ENCODE results near the gene TSEN54. TPM values are rescaled to one million over a fixed set of nuclear protein-coding genes. Genes with fewer than 3 reads are reported as not detected.

The TSEN54 gene
- total and polyA plus RNA-seq, 2 experiments from 2014 or later, result 45.9 to 62.5 TPM

GRCh38 chr17:75542728-75543336, 26.5 kb downstream of the TSEN54 start:
- H3K36me3 ChIP-seq (ENCODE audit: insufficient read depth), result no peaks in the 10 kb centered on the region
- no peaks in the 10 kb centered on the region for H3K4me1 ChIP-seq (ENCODE audit: insufficient read depth)
- H3K27me3 ChIP-seq (ENCODE audit: insufficient read depth), result no peaks in the 10 kb centered on the region
- no peak for TF ChIP-seq ZNF462 (CRISPR knock-in tag; IDR thresholded peaks at IDR 0.05)
- TF ChIP-seq CREB1 (CRISPR knock-in tag; IDR thresholded peaks at IDR 0.05; ENCODE audit: low read depth), result no peak
- no peak for TF ChIP-seq ZNF114 (CRISPR knock-in tag; IDR thresholded peaks at IDR 0.05)
- no peak for TF ChIP-seq POLR2AphosphoS5 (IDR thresholded peaks at IDR 0.05; ENCODE audit: low read depth)
- no peak for TF ChIP-seq EZH2phosphoT487 (IDR thresholded peaks at IDR 0.05; ENCODE audit: unreplicated experiment)
- H3K27me3 Mint-ChIP-seq (ENCODE audit: insufficient read depth, low read depth, poor library complexity), result peaks cover 7% of the 10 kb centered on the region
- DNase-seq (ENCODE audit: low spot score) (no peak), ATAC-seq (no peak)
- H3K4me1 Mint-ChIP-seq, result peaks cover 29% of the 10 kb centered on the region
- H3K9me2 ChIP-seq (ENCODE audit: insufficient read depth), result no peaks in the 10 kb centered on the region
- H3K27ac Mint-ChIP-seq, result no peak overlapping the region
- no peak overlapping the region for H3K27ac ChIP-seq (ENCODE audit: low read depth)
- no peak overlapping the region for H2AFZ ChIP-seq
- H3K79me2 ChIP-seq (replicated peaks; ENCODE audit: insufficient read depth), result no peaks in the 10 kb centered on the region
- no peaks in the 10 kb centered on the region for H3K36me3 Mint-ChIP-seq (ENCODE audit: low read depth)
- no peak overlapping the region for H3K4me3 ChIP-seq
- peaks cover 6% of the 10 kb centered on the region; the same call in 1 of the 2 replicates for H4K20me1 ChIP-seq (replicated peaks; ENCODE audit: insufficient read depth)
- H3K4me3 Mint-ChIP-seq, result no peak overlapping the region
- H3K4me2 ChIP-seq, result no peak overlapping the region
- no peaks in the 10 kb centered on the region for H3K9me3 Mint-ChIP-seq
- no peaks in the 10 kb centered on the region for H3F3A ChIP-seq (replicated peaks; ENCODE audit: low read depth)

- ATAC-seq, result no peak
- no peaks in the 10 kb centered on the region for H3K9me3 Mint-ChIP-seq
- H3K4me1 Mint-ChIP-seq, result peaks cover 29% of the 10 kb centered on the region
- DNase-seq (ENCODE audit: low spot score), result no peak
- H3K4me3 ChIP-seq, result no peak overlapping the region
- H3K4me3 Mint-ChIP-seq, result no peak overlapping the region
- no peaks in the 10 kb centered on the region for H3F3A ChIP-seq (replicated peaks; ENCODE audit: low read depth)
- 0 out of 2 replicates have a peak overlapping the region, but pooled peaks have one; percentile 48 for H3K27ac Mint-ChIP-seq
- H3K27me3 ChIP-seq (ENCODE audit: insufficient read depth), result no peaks in the 10 kb centered on the region
- H4K20me1 ChIP-seq (replicated peaks; ENCODE audit: insufficient read depth), result peaks cover 6% of the 10 kb centered on the region; the same call in 1 of the 2 replicates
- peaks cover 5% of the 10 kb centered on the region; the same call in 1 of the 2 replicates for H3K4me1 ChIP-seq (ENCODE audit: insufficient read depth)
- no peaks in the 10 kb centered on the region for H3K36me3 Mint-ChIP-seq (ENCODE audit: low read depth)
- H3K27ac ChIP-seq (ENCODE audit: low read depth), result no peak overlapping the region
- H3K9me2 ChIP-seq (ENCODE audit: insufficient read depth), result no peaks in the 10 kb centered on the region
- H2AFZ ChIP-seq, result no peak overlapping the region
- H3K27me3 Mint-ChIP-seq (ENCODE audit: insufficient read depth, low read depth, poor library complexity), result peaks cover 7% of the 10 kb centered on the region
- no peak overlapping the region for H3K4me2 ChIP-seq
- no peaks in the 10 kb centered on the region for H3K79me2 ChIP-seq (replicated peaks; ENCODE audit: insufficient read depth)
- H3K36me3 ChIP-seq (ENCODE audit: insufficient read depth), result no peaks in the 10 kb centered on the region
- TF ChIP-seq ZNF462 (CRISPR knock-in tag; IDR thresholded peaks at IDR 0.05), result no peak
Measured at GRCh38 chr17:75544250-75544649, 27.9 kb downstream of the TSEN54 start.

Data from GM23338 (cell line).